DOHH2 (cell line): ENCODE results near the gene CDKAL1.

Source experiments
- EZH2phosphoT487 ChIP-seq: fragments of 200-600 bp; sonication (generic); IDR thresholded peaks from 2 replicates; pipeline ENCODE4 v1.6.1; 2017; ENCODE audit warnings: borderline replicate concordance, mild to moderate bottlenecking, antibody characterized with exemption, low read length, moderate library complexity, mixed read lengths
- TF ChIP-seq, protein P1 (sequence below): fragments of 200-600 bp; sonication (generic); IDR thresholded peaks from one replicate; pipeline ENCODE4 v1.5.1; 2014; ENCODE audit warnings: antibody characterized with exemption, mild to moderate bottlenecking, low read depth, low read length; ENCODE audit not compliant: poor library complexity, severe bottlenecking

DNA sequence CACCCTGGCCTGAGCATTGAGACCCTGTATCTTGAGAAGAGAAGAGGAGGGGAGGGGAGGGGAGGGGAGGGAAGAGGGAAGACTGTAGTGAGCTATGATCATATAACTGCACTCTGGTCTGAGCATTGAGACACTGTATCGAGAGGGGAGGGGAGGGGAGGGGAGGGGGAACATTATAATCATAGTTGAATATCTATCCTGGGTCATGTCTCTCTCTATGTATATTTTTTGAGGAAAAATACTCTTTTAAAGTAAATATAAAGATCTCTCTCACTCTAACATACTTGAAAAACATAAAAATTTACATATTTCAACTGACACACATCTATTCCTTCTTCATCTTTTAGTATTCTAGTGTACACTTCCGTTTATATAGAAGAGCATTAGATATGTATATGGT, 431.0 kb downstream of the CDKAL1 start:
- TF ChIP-seq, protein P1, sequence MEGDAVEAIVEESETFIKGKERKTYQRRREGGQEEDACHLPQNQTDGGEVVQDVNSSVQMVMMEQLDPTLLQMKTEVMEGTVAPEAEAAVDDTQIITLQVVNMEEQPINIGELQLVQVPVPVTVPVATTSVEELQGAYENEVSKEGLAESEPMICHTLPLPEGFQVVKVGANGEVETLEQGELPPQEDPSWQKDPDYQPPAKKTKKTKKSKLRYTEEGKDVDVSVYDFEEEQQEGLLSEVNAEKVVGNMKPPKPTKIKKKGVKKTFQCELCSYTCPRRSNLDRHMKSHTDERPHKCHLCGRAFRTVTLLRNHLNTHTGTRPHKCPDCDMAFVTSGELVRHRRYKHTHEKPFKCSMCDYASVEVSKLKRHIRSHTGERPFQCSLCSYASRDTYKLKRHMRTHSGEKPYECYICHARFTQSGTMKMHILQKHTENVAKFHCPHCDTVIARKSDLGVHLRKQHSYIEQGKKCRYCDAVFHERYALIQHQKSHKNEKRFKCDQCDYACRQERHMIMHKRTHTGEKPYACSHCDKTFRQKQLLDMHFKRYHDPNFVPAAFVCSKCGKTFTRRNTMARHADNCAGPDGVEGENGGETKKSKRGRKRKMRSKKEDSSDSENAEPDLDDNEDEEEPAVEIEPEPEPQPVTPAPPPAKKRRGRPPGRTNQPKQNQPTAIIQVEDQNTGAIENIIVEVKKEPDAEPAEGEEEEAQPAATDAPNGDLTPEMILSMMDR, result no peak
- TF ChIP-seq EZH2phosphoT487, result no peak
